BJ (cell line): Measurements from ENCODE around the gene EAF1. TPM values are rescaled to one million over a fixed set of nuclear protein-coding genes. Genes with fewer than 3 reads are reported as not detected.

ENCODE experiments used
- CTCF ChIA-PET: fragments of 350-600 bp; formaldehyde crosslinking; extraction: SDS; loops from one replicate; lab custom pipeline; 2021; ENCODE audit warnings: antibody characterized with exemption, inconsistent platforms; lab: Yijun Ruan, JAX
- POLR2A ChIA-PET: fragments of 300-600 bp; sonication (Branson Sonifier 250); formaldehyde crosslinking; extraction: SDS; loops from one replicate; lab custom pipeline; 2021; ENCODE audit warnings: antibody characterized with exemption; lab: Charles Lee
- DNase-seq: peaks from one replicate; pipeline ENCODE4 v3.0.0-alpha.2; 2011; ENCODE audit warnings: low read depth
- H3K27me3 ChIP-seq: 2 replicates; pipeline ENCODE4 v1.6.0; 2011; ENCODE audit warnings: low read length; ENCODE audit not compliant: control insufficient read depth, insufficient read depth
- H3K36me3 ChIP-seq: 2 replicates; pipeline ENCODE4 v1.5.1; 2011; ENCODE audit warnings: low read length; ENCODE audit not compliant: control insufficient read depth, insufficient read depth
- H3K4me3 ChIP-seq: 2 replicates; pipeline ENCODE4 v1.5.1; 2011; ENCODE audit warnings: low read depth, mild to moderate bottlenecking, control low read depth, low read length
- CTCF ChIP-seq: IDR thresholded peaks from 2 replicates; pipeline ENCODE4 v1.5.1; 2011; ENCODE audit warnings: low read depth, mild to moderate bottlenecking, control low read depth, inconsistent platforms, low read length, moderate library complexity; ENCODE audit not compliant: insufficient read depth
- polyA minus RNA-seq: library from RNA; depleted of rRNA, polyadenylated mRNA; stranded (reverse); fragments of >200 nt; gene quantifications from 2 replicates; pipeline ENCODE4 v1.2.3, GENCODE V29; 2011; rRNA and poly(A)+ RNA removed
- polyA plus RNA-seq: library from polyadenylated mRNA; depleted of rRNA; stranded (reverse); fragments of >200 nt; gene quantifications from 2 replicates; pipeline ENCODE4 v1.2.3, GENCODE V29; 2011; rRNA removed

EAF1 gene
- polyA plus RNA-seq (8.6 and 9.4 TPM in 2 replicates), polyA minus RNA-seq (9.7 and 15.7 TPM in 2 replicates)

DNA sequence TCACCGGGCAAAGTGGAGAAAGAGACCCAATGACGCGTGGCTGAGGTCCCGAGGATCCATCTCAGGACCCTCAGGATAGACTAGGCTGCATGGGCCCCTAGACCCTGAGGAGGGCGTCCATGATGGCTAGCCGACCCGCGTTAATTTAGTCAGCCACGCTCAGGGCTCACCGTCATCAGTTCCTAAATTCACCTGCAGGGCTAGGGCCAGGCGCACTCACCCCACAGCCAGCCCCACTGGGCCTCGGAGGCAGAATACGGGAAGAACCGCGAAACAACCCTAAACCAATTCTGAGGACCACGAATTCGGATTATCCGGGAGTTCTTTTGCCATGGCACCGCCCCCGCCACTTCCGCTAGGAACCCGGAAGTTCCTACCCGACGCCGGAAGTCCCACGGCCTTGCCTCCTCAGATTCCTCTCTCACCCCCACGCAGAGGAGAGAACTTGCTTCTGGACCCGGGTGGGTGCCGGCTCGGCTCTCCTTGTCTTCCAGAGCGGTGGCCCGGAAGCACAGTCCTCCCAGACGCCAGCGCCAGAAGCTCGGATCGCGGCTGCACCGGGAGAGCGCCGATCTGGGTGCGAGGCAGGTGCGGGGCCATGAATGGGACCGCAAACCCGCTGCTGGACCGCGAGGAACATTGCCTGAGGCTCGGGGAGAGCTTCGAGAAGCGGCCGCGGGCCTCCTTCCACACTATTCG lies at the start of gene EAF1, which contains the start of gene METTL6:
Gene EAF1, plus strand, starts transcription at position 417 of the 699 bp plus-strand sequence. Its CDS starts 182 bp downstream, at position 599.
Gene METTL6, minus strand, starts transcription at position 363 of the 699 bp plus-strand sequence. CDS start 1,033 bp downstream, outside the sequence.
- Histone ChIP-seq H3K4me3 (peak within 1 kb of the TSS; percentile 82), H3K27me3 (no peaks in the 10 kb centered on the region), H3K36me3 (peaks cover 4% of the 10 kb centered on the region; the same call in 1 of the 2 replicates)
- POLR2A ChIA-PET, result no interaction called here
- CTCF ChIA-PET, result interaction anchor here (1.0 kb wide), 1 partner anchor 130 kb away, joined by 3 read pairs; no protein-coding TSS in a partner anchor
- TF ChIP-seq CTCF, result peak; percentile 27
- no peak for DNase-seq

DNA sequence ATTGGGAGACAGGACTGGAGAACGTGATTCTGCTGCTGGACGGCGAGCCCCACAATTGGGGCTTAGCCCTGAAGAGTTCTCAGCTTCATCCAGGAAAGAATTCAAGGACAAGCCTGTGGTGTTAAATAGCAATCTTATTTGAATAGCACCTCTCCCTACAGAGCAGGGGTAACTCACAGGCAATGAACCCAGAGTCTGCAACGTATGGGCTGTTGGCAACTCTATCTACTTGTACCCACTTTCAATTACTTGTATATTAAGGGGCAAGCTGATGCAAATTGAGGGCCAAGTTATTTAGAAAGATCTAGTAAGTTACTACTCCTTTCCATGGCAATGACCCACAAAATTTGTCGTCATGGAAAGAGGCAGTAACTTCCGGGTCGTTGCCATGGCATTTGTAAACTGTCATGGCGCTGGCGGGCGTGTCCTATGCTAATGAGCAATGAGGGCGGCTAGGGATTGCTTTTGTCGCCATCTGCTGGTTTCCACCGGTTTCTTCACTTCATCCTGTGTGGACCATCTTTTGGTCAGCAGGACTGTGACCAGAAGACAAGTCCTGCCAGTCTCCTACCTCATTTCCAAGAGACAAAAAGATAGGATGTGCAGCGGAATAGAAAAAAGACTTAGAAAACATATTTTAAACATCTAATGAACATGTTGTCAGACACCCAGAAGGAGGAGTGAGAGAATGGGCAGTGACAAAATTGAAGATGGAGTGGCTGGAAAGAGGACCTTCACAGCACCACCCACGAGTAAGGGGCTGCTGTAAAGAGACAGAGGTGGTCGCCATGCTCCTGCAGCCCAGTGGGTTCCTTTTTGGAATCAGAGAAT lies 49.2 kb upstream of the EAF1 start:
- no peaks in the 10 kb centered on the region for H3K27me3 ChIP-seq
- POLR2A ChIA-PET, result no interaction called here
- TF ChIP-seq CTCF, result peak; percentile 86
- no peaks in the 10 kb centered on the region for H3K36me3 ChIP-seq
- H3K4me3 ChIP-seq, result no peak overlapping the region
- CTCF ChIA-PET, result interaction anchor here (0.7 to 6.4 kb wide), 5 partner anchors 14 to 110 kb away, joined by 3 to 112 read pairs (median 3); no protein-coding TSS in a partner anchor
- DNase-seq, result peak; percentile 62

- ChIA-PET CTCF (interaction anchor here (0.6 to 6.4 kb wide), 4 partner anchors 9 to 113 kb away, joined by 3 to 112 read pairs (median 5); no protein-coding TSS in a partner anchor), POLR2A (no interaction called here)
- Histone ChIP-seq H3K27me3 (no peaks in the 10 kb centered on the region), H3K36me3 (no peaks in the 10 kb centered on the region), H3K4me3 (no peak overlapping the region)
- no peak for DNase-seq
- TF ChIP-seq CTCF, result no peak
Measured at GRCh38 chr3:15380980-15381890, 46.2 kb upstream of the EAF1 start.

DNA sequence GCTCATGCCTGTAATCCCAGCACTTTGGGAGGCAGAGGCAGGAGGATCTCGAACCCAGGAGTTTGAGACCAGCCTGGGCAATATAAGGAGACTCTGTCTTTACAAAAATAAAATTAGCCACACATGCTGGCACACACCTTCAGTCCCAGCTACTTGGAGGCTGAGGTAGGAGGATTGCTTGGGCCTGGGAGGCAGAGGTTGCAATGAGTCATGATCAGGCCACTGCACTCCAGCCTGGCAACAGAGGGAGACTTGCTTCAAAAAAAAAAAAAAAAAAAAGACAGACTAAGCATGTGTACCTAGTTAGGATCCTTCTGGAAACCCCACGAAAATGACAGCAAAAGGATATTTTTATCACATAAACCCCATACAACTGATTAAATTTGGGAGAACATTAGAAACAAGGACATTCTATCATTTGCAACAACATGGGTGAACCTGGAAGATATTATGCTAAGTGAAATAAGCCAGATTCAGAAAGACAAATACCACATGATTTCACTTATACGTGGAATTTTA lies 44.9 kb upstream of the EAF1 start:
- ChIA-PET POLR2A (no interaction called here), CTCF (interaction anchor here (1.1 to 6.4 kb wide), 2 partner anchors 23 to 114 kb away, joined by 4 to 112 read pairs; no protein-coding TSS in a partner anchor)
- TF ChIP-seq CTCF, result no peak
- no peak for DNase-seq
- Histone ChIP-seq H3K36me3 (no peaks in the 10 kb centered on the region), H3K4me3 (no peak overlapping the region), H3K27me3 (no peaks in the 10 kb centered on the region)
